H9 (cell line): Measurements from ENCODE around the gene MAP7. TPM values are rescaled to one million over a fixed set of nuclear protein-coding genes. Genes with fewer than 3 reads are reported as not detected.

Source experiments
- DNase-seq: peaks from one replicate; pipeline ENCODE4 v3.0.0-alpha.2; 2017
- H2AFZ ChIP-seq: one replicate; pipeline ENCODE4 v1.6.1; 2013; ENCODE audit warnings: mild to moderate bottlenecking, low read length, control low read depth, moderate library complexity
- H2AK5ac ChIP-seq: 2 replicates; pipeline ENCODE4 v1.6.1; 2013; ENCODE audit warnings: low read length, control low read depth, mixed read lengths; ENCODE audit not compliant: insufficient read length
- H2BK120ac ChIP-seq: one replicate; pipeline ENCODE4 v1.6.1; 2013; ENCODE audit warnings: low read depth, mild to moderate bottlenecking, low read length, control low read depth, inconsistent platforms; ENCODE audit not compliant: poor library complexity, severe bottlenecking
- H2BK12ac ChIP-seq: 2 replicates; pipeline ENCODE4 v1.6.1; 2013; ENCODE audit warnings: low read length, control low read depth, mixed read lengths, low read depth; ENCODE audit not compliant: insufficient read length
- H2BK15ac ChIP-seq: 2 replicates; pipeline ENCODE4 v1.6.1; 2013; ENCODE audit warnings: low read depth, low read length, control low read depth
- H2BK20ac ChIP-seq: one replicate; pipeline ENCODE4 v1.6.1; 2013; ENCODE audit warnings: low read depth, mild to moderate bottlenecking, low read length, control low read depth, inconsistent platforms; ENCODE audit not compliant: poor library complexity, severe bottlenecking
- H2BK5ac ChIP-seq: 2 replicates; pipeline ENCODE4 v1.6.1; 2013; ENCODE audit warnings: low read length, control low read depth, mixed read lengths; ENCODE audit not compliant: insufficient read length
- H3K14ac ChIP-seq: 2 replicates; pipeline ENCODE4 v1.6.1; 2013; ENCODE audit warnings: low read length, control low read depth; ENCODE audit not compliant: insufficient read depth
- H3K18ac ChIP-seq: 2 replicates; pipeline ENCODE4 v1.6.1; 2013; ENCODE audit warnings: low read depth, mild to moderate bottlenecking, mixed read lengths, low read length, control low read depth; ENCODE audit not compliant: insufficient read length
- H3K23ac ChIP-seq: 2 replicates; pipeline ENCODE4 v1.6.1; 2013; ENCODE audit warnings: low read length, control low read depth, mixed read lengths, low read depth; ENCODE audit not compliant: insufficient read length
- H3K23me2 ChIP-seq: 2 replicates; pipeline ENCODE4 v1.6.1; 2013; ENCODE audit warnings: low read depth, mild to moderate bottlenecking, mixed read lengths, low read length, control low read depth; ENCODE audit not compliant: insufficient read length, poor library complexity, severe bottlenecking
- H3K27ac ChIP-seq: 2 replicates; pipeline ENCODE4 v1.5.1; 2013; ENCODE audit warnings: low read length, control low read depth, mixed read lengths, low read depth; ENCODE audit not compliant: insufficient read length
- H3K27me3 ChIP-seq: 2 replicates; pipeline ENCODE4 v1.6.1; 2013; ENCODE audit warnings: low read length, control low read depth, inconsistent platforms; ENCODE audit not compliant: insufficient read depth
- H3K4ac ChIP-seq: 2 replicates; pipeline ENCODE4 v1.6.1; 2013; ENCODE audit warnings: low read depth, mild to moderate bottlenecking, control low read depth, inconsistent platforms, low read length, moderate library complexity
- H3K4me1 ChIP-seq: 2 replicates; pipeline ENCODE4 v1.6.1; 2013; ENCODE audit warnings: low read length, control low read depth, inconsistent platforms; ENCODE audit not compliant: insufficient read depth
- H3K4me2 ChIP-seq: 2 replicates; pipeline ENCODE4 v1.6.1; 2013; ENCODE audit warnings: low read length, control low read depth, mixed read lengths; ENCODE audit not compliant: insufficient read length, insufficient read depth
- H3K56ac ChIP-seq: 2 replicates; pipeline ENCODE4 v1.6.1; 2013; ENCODE audit warnings: low read depth, mild to moderate bottlenecking, mixed read lengths, low read length, control low read depth; ENCODE audit not compliant: insufficient read length
- H3K79me1 ChIP-seq: 2 replicates; pipeline ENCODE4 v1.6.1; 2013; ENCODE audit warnings: low read depth, mild to moderate bottlenecking, moderate library complexity, low read length, control low read depth, inconsistent platforms; ENCODE audit not compliant: insufficient read depth, poor library complexity, severe bottlenecking
- H3K79me2 ChIP-seq: 2 replicates; pipeline ENCODE4 v1.6.1; 2013; ENCODE audit warnings: low read length, control low read depth, inconsistent platforms; ENCODE audit not compliant: insufficient read depth
- H3K9ac ChIP-seq: 2 replicates; pipeline ENCODE4 v1.6.1; 2013; ENCODE audit warnings: low read length, control low read depth, mixed read lengths; ENCODE audit not compliant: insufficient read length; ENCODE audit errors: extremely low read depth
- H3K9me3 ChIP-seq: one replicate; pipeline ENCODE4 v1.6.1; 2013; ENCODE audit warnings: low read depth, low read length, inconsistent platforms; ENCODE audit not compliant: control insufficient read depth
- H3T11ph ChIP-seq: one replicate; pipeline ENCODE4 v1.6.1; 2013; ENCODE audit warnings: mild to moderate bottlenecking, low read length, control low read depth, inconsistent platforms
- H4K20me1 ChIP-seq: one replicate; pipeline ENCODE4 v1.6.1; 2013; ENCODE audit not compliant: control insufficient read depth, insufficient read length, insufficient read depth
- H4K5ac ChIP-seq: 2 replicates; pipeline ENCODE4 v1.6.1; 2013; ENCODE audit warnings: low read depth, mild to moderate bottlenecking, mixed read lengths, low read length, control low read depth; ENCODE audit not compliant: insufficient read length
- H4K8ac ChIP-seq: replicated peaks from 2 replicates; pipeline ENCODE4 v1.6.1; 2013; ENCODE audit warnings: low read length, control low read depth, mixed read lengths, low read depth; ENCODE audit not compliant: insufficient read length
- H4K91ac ChIP-seq: 2 replicates; pipeline ENCODE4 v1.6.1; 2013; ENCODE audit warnings: low read depth, mild to moderate bottlenecking, moderate library complexity, mixed read lengths, low read length, control low read depth; ENCODE audit not compliant: insufficient read length
- H3K27ac Mint-ChIP-seq, 3 experiments: 2 replicates in 2 of 3; 3 replicates in 1 of 3; pipeline ENCODE4 v1.8.0; 2020 to 2021; ENCODE audit warnings: mixed read lengths in 3 of 3, mild to moderate bottlenecking in 1 of 3, moderate library complexity in 1 of 3
- H3K27me3 Mint-ChIP-seq: 2 replicates; pipeline ENCODE4 v1.8.0; 2021; ENCODE audit warnings: low read depth, mild to moderate bottlenecking, moderate library complexity, mixed read lengths
- H3K36me3 Mint-ChIP-seq, 3 experiments: 2 replicates in 2 of 3; 3 replicates in 1 of 3; pipeline ENCODE4 v1.8.0; 2020 to 2021; ENCODE audit warnings: low read depth in 3 of 3, mixed read lengths in 3 of 3; ENCODE audit not compliant: insufficient read depth in 1 of 3
- H3K4me1 Mint-ChIP-seq, 2 experiments: 2 replicates each; pipeline ENCODE4 v1.8.0; 2020; ENCODE audit warnings: mixed read lengths in 2 of 2
- H3K4me3 Mint-ChIP-seq, 2 experiments: 2 replicates in 1 of 2; 3 replicates in 1 of 2; pipeline ENCODE4 v1.8.0; 2020 to 2021; ENCODE audit warnings: mild to moderate bottlenecking in 2 of 2, mixed read lengths in 2 of 2, moderate library complexity in 1 of 2
- H3K9me3 Mint-ChIP-seq, 2 experiments: 2 replicates in 1 of 2; 3 replicates in 1 of 2; pipeline ENCODE4 v1.8.0; 2020; ENCODE audit warnings: mild to moderate bottlenecking in 2 of 2, mixed read lengths in 2 of 2, moderate library complexity in 1 of 2
- WGBS: extraction: QIAGEN DNeasy Blood & Tissue Kit; methylation state at CpG from one replicate; pipeline ENCODE4 v1.1.7; 2013; ENCODE audit warnings: missing lambda C conversion rate, low lambda C conversion rate, mixed read lengths; ENCODE audit not compliant: insufficient read length; ENCODE audit errors: extremely low coverage; 5-methylcytosine and 5-hydroxymethylcytosine counted together
- total RNA-seq: library from RNA; stranded (reverse); gene quantifications from 2 replicates; pipeline ENCODE4 v1.2.1, GENCODE V29; 2021
- TF ChIP-seq, protein P1 (sequence below): fragments of 200-600 bp; sonication (generic); conservative IDR thresholded peaks from 3 replicates; pipeline ENCODE4 v1.8.0; 2021; ENCODE audit warnings: antibody characterized with exemption, mild to moderate bottlenecking

MAP7 gene
- total RNA-seq, 1 experiment from 2014 or later, result 51.1 TPM

DNA sequence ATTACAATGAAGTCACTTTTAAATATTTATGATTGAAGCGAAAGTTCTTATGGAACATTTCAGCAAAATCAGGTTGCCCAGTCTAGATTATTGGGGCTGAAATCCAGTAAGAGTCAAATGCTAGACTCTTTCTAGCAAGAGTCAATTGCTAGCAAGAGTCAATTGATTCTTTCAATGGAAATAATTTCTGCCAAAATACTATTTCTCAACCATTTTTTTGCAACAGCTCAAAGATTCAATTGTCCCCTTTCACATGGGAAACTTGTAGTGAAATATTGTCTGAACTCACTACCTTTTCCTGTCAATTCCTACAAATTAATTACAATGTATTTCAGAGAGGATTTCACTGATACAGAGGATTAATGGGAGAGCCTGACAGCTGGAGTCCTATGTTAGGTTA is 78.3 kb downstream of the MAP7 start:
- peaks cover 35 to 50% of the 10 kb centered on the region in 2 experiments for H3K4me1 Mint-ChIP-seq
- H3K4me2 ChIP-seq, result no peak overlapping the region

More for the DNA sequence above, 78.3 kb downstream of the MAP7 start:
- no peaks in the 10 kb centered on the region; the same call in 1 of the 2 replicates for H3K79me2 ChIP-seq
- H3T11ph ChIP-seq, result no peak overlapping the region
- no peak overlapping the region for H4K91ac ChIP-seq
- no peak for DNase-seq
- H3K23ac ChIP-seq, result no peak overlapping the region
- H3K27ac ChIP-seq, result no peak overlapping the region
- H2AFZ ChIP-seq, result no peak overlapping the region
- H3K23me2 ChIP-seq, result no peaks in the 10 kb centered on the region
- H2BK12ac ChIP-seq, result no peak overlapping the region
- no peak overlapping the region for H2BK5ac ChIP-seq
- H2BK120ac ChIP-seq, result no peak overlapping the region
- TF ChIP-seq, protein P1, sequence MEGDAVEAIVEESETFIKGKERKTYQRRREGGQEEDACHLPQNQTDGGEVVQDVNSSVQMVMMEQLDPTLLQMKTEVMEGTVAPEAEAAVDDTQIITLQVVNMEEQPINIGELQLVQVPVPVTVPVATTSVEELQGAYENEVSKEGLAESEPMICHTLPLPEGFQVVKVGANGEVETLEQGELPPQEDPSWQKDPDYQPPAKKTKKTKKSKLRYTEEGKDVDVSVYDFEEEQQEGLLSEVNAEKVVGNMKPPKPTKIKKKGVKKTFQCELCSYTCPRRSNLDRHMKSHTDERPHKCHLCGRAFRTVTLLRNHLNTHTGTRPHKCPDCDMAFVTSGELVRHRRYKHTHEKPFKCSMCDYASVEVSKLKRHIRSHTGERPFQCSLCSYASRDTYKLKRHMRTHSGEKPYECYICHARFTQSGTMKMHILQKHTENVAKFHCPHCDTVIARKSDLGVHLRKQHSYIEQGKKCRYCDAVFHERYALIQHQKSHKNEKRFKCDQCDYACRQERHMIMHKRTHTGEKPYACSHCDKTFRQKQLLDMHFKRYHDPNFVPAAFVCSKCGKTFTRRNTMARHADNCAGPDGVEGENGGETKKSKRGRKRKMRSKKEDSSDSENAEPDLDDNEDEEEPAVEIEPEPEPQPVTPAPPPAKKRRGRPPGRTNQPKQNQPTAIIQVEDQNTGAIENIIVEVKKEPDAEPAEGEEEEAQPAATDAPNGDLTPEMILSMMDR, result no peak
- no peak overlapping the region for H4K8ac ChIP-seq
- no peaks in the 10 kb centered on the region for H3K27me3 ChIP-seq
- no peak overlapping the region for H3K56ac ChIP-seq
- Mint-ChIP-seq H3K27me3 (no peaks in the 10 kb centered on the region), H3K4me3 (no peak overlapping the region), H3K36me3 (no peaks in the 10 kb centered on the region), H3K9me3 (no peaks in the 10 kb centered on the region), H3K27ac (no peak overlapping the region)
- H3K9ac ChIP-seq, result no peak overlapping the region
- H3K9me3 ChIP-seq, result no peaks in the 10 kb centered on the region
- no peak overlapping the region for H2AK5ac ChIP-seq
- H2BK15ac ChIP-seq, result no peak overlapping the region
- WGBS, result no CpG with 5 or more reads among the region's 1 CpG
- H2BK20ac ChIP-seq, result no peak overlapping the region
- H3K18ac ChIP-seq, result no peak overlapping the region
- H3K14ac ChIP-seq, result no peak overlapping the region
- H3K4me1 ChIP-seq, result peaks cover 6% of the 10 kb centered on the region; the same call in 1 of the 2 replicates
- H4K20me1 ChIP-seq, result no peaks in the 10 kb centered on the region
- H4K5ac ChIP-seq, result no peak overlapping the region
- H3K79me1 ChIP-seq, result no peaks in the 10 kb centered on the region
- H3K4ac ChIP-seq, result no peak overlapping the region
